RWPE2 (cell line): ENCODE measurements around the gene FBXL16.
A peak's percentile ranks its signal among the peaks of the same experiment; 100 is the strongest.

ENCODE experiments used
- ATAC-seq: fragments of 200-7000 bp; cut with Tn5 transposase; 3 replicates; pipeline ENCODE4 v1.9.1; 2021; ENCODE audit warnings: low read depth
- DNase-seq: peaks from one replicate; pipeline ENCODE4 v3.0.0-alpha.2; 2020; ENCODE audit warnings: low spot score
- H3K27ac ChIP-seq: fragments of 450-650 bp; 2 replicates; pipeline ENCODE4 v1.5.1; 2017; ENCODE audit warnings: mild to moderate bottlenecking; ENCODE audit not compliant: poor library complexity, severe bottlenecking
- H3K27me3 ChIP-seq: fragments of 250-450 bp; sonication (Bioruptor Pico); 2 replicates; pipeline ENCODE4 v1.5.1; 2021; ENCODE audit warnings: mild to moderate bottlenecking, moderate library complexity; ENCODE audit not compliant: insufficient read depth, poor library complexity, severe bottlenecking
- H3K36me3 ChIP-seq: fragments of 250-450 bp; sonication (Bioruptor Pico); 2 replicates; pipeline ENCODE4 v1.5.1; 2020; ENCODE audit warnings: low read depth, mild to moderate bottlenecking, moderate library complexity
- H3K4me1 ChIP-seq: fragments of 250-450 bp; sonication (Bioruptor Pico); 2 replicates; pipeline ENCODE4 v1.5.1; 2021; ENCODE audit warnings: mild to moderate bottlenecking, moderate library complexity; ENCODE audit not compliant: insufficient read depth, poor library complexity, severe bottlenecking
- H3K4me3 ChIP-seq: fragments of 250-450 bp; sonication (Bioruptor Pico); 2 replicates; pipeline ENCODE4 v1.5.1; 2021; ENCODE audit warnings: mild to moderate bottlenecking, moderate library complexity; ENCODE audit not compliant: severe bottlenecking
- H3K9me3 ChIP-seq: fragments of 250-450 bp; sonication (Bioruptor Pico); 2 replicates; pipeline ENCODE4 v1.5.1; 2021; ENCODE audit warnings: mild to moderate bottlenecking, moderate library complexity; ENCODE audit not compliant: severe bottlenecking
- TF ChIP-seq, protein P1 (sequence below): fragments of 450-650 bp; IDR thresholded peaks from one replicate; pipeline ENCODE4 v1.5.1; 2017; ENCODE audit warnings: mild to moderate bottlenecking, moderate library complexity; ENCODE audit not compliant: poor library complexity, severe bottlenecking

FBXL16 gene

DNA sequence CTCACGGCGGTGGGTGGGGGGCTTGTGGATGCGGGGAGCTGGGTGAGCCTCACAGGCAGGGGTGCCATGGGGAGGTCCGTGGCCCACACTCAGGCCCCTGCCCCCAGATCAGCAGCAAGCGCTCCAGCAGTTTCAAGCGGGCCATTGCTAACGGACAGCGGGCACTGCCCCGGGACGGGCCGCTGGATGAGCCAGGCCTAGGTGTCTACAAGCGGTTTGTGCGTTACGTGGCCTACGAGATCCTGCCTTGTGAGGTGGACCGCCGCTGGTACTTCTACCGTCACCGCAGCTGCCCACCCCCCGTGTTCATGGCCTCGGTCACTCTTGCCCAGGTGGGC, 29.1 kb downstream of the FBXL16 start:
- TF ChIP-seq, protein P1, sequence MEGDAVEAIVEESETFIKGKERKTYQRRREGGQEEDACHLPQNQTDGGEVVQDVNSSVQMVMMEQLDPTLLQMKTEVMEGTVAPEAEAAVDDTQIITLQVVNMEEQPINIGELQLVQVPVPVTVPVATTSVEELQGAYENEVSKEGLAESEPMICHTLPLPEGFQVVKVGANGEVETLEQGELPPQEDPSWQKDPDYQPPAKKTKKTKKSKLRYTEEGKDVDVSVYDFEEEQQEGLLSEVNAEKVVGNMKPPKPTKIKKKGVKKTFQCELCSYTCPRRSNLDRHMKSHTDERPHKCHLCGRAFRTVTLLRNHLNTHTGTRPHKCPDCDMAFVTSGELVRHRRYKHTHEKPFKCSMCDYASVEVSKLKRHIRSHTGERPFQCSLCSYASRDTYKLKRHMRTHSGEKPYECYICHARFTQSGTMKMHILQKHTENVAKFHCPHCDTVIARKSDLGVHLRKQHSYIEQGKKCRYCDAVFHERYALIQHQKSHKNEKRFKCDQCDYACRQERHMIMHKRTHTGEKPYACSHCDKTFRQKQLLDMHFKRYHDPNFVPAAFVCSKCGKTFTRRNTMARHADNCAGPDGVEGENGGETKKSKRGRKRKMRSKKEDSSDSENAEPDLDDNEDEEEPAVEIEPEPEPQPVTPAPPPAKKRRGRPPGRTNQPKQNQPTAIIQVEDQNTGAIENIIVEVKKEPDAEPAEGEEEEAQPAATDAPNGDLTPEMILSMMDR = no peak
- H3K4me3 ChIP-seq = no peak overlapping the region
- ATAC-seq (no peak), DNase-seq (no peak)
- peaks cover 15% of the 10 kb centered on the region for H3K4me1 ChIP-seq
- H3K27ac ChIP-seq = peak overlapping the region; percentile 72
- peaks cover 29% of the 10 kb centered on the region for H3K36me3 ChIP-seq
- no peaks in the 10 kb centered on the region for H3K27me3 ChIP-seq
- H3K9me3 ChIP-seq = no peaks in the 10 kb centered on the region

DNA sequence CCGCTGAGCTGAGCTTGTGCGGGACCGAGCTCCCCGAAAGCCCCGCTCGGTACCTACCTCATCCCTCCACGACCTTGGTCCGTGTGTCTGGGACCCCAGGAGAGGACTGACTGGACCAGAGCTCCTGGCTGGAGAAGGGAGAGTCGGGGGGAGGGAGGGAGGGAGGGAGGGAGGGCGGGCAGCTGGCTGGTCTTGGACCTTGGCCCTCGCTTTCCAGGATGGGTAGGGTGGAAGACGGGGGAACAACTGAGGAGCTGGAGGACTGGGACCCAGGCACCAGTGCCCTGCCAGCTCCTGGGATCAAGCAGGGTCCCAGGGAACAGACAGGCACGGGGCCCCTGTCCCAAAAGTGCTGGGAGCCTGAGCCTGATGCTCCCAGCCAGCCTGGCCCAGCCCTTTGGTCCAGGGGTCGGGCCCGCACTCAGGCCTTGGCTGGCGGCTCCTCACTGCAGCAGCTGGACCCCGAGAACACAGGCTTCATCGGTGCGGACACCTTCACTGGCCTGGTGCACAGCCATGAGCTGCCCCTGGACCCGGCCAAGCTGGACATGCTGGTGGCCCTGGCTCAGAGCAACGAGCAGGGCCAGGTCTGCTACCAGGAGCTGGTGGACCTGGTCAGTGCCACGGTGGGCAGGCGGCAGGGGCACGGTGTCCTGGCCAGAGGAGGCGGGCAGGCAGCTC, 29.6 kb downstream of the FBXL16 start:
- no peak overlapping the region for H3K4me3 ChIP-seq
- no peaks in the 10 kb centered on the region for H3K9me3 ChIP-seq
- peak overlapping the region; percentile 72 for H3K27ac ChIP-seq
- no peak for DNase-seq
- TF ChIP-seq, protein P1 = no peak
- peaks cover 29% of the 10 kb centered on the region for H3K36me3 ChIP-seq
- peaks cover 13% of the 10 kb centered on the region for H3K4me1 ChIP-seq
- no peak for ATAC-seq
- no peaks in the 10 kb centered on the region for H3K27me3 ChIP-seq

DNA sequence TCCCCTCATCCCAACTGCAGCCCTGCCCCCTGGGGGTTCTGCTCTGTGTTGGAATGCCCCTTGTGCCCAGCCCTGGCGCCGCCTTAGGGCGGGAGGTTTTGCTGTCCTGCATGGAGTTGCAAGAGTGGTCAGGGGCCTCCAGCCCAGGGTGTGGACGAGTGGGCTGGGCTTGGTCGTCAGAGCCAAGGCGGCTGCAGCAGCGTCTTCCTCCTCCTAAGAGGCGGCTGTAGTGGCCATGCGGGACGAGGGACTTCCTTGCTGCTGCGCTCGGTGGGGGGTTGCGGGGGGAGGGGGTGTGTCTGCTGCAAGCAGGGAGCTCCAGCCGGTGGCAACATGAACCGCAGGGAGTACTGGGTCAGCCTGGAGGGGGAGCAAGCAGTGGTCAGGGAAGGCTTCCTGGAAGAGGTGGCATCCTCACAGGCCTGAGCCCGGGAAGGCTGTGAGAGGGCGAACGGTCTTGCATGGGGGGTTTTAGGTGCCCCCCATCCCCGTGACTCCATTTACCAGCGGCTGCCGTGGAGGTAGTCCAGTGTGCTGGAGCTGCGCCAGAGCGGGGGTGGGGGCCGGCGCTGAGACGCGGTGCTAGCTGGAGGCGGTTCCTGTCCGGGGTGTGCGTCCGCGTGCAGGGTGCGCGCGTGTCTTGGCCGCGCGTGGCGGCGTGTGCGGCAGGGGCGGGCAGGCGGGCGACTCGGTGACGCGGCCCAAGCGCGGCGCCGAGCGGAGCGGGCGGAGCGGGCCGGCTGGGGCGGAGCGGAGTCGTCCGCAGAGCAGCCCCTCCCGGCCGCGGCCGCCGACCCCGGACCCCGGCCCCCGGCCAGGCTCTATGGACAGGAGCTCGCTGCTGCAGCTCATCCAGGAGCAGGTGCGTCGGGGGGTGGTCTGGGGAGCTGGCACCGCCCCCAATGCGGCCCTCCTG, 30.4 kb downstream of the FBXL16 start, which contains the start of gene RHBDL1:
RHBDL1 (plus strand) TSS at position 704 of the 916 bp plus-strand sequence; CDS start at position 824, 120 bp downstream.
- Histone ChIP-seq H3K4me3 (no peak within 1 kb of the TSS), H3K27me3 (no peaks in the 10 kb centered on the region), H3K36me3 (peaks cover 37% of the 10 kb centered on the region), H3K4me1 (peaks cover 13% of the 10 kb centered on the region), H3K9me3 (no peaks in the 10 kb centered on the region), H3K27ac (peak within 1 kb of the TSS; percentile 72)
- TF ChIP-seq, protein P1 = no peak
- no peak for ATAC-seq
- no peak for DNase-seq

DNA sequence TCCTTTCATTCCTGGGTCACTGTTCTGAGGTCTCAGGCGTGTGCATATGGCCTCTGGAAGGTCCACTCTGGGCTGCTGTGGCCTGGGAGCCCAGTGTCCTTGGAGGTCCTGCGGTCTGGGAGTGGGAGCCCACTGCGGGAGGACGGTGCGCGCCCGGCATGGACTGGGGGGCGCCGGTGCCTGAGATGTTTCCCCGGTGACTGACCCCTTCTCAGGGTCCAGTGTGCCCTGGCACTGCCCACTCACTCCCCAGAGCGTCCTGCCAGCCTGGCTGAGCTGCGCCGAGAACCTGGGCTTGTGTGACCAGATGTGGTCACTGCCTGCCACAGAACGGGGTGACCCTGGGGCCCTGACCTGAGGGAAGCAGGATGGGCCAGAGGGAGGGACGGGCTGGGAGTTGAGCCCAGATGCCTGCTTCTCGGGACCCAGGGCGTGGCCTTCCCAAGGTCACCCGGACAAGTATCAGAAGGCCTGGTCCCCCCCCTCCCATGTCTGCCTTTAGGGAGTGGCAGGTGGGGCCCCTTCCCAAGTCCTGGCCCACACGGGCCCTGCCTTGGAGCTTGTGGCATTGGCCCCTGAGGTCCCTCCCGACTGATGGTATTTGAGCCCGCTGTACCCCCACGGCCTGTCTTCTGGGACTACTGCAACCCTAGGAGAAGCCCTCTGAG, 31.3 kb downstream of the FBXL16 start:
- H3K27me3 ChIP-seq = no peaks in the 10 kb centered on the region
- no peak overlapping the region for H3K27ac ChIP-seq
- TF ChIP-seq, protein P1 = no peak
- ATAC-seq (no peak), DNase-seq (no peak)
- peaks cover 45% of the 10 kb centered on the region for H3K36me3 ChIP-seq
- H3K9me3 ChIP-seq = no peaks in the 10 kb centered on the region
- peaks cover 11% of the 10 kb centered on the region for H3K4me1 ChIP-seq
- no peak overlapping the region for H3K4me3 ChIP-seq
